MM.1S (cell line): ENCODE measurements around the gene RIC1.
"Not testable (repeated sequence)": the region's sequence is repeated elsewhere in the genome, so short reads cannot be mapped to it uniquely, and the experiment has no call there.

Source experiments
- DNase-seq: peaks from one replicate; pipeline ENCODE4 v3.0.0-alpha.2; 2015
- H2AFZ ChIP-seq: fragments of 300-600 bp; sonication (generic); 2 replicates; pipeline ENCODE4 v1.6.0; 2016; ENCODE audit warnings: antibody characterized with exemption, low read length
- H3F3A ChIP-seq: fragments of 300-600 bp; sonication (generic); 2 replicates; pipeline ENCODE4 v1.6.1; 2016; ENCODE audit warnings: mild to moderate bottlenecking, antibody characterized with exemption, low read length, moderate library complexity, mixed read lengths; ENCODE audit not compliant: insufficient read depth
- H3K27ac ChIP-seq: fragments of 300-600 bp; sonication (generic); 2 replicates; pipeline ENCODE4 v1.5.1; 2016; ENCODE audit warnings: mild to moderate bottlenecking, low read length
- H3K27me3 ChIP-seq: fragments of 300-600 bp; sonication (generic); replicated peaks from 2 replicates; pipeline ENCODE4 v1.6.0; 2016; ENCODE audit warnings: low read length; ENCODE audit not compliant: insufficient read depth
- H3K36me3 ChIP-seq: fragments of 300-600 bp; sonication (generic); replicated peaks from 2 replicates; pipeline ENCODE4 v1.6.1; 2016; ENCODE audit warnings: mild to moderate bottlenecking, low read length, mixed read lengths; ENCODE audit not compliant: insufficient read depth
- H3K4me1 ChIP-seq: fragments of 300-600 bp; sonication (generic); 2 replicates; pipeline ENCODE4 v1.6.1; 2016; ENCODE audit warnings: low read length, mixed read lengths
- H3K4me2 ChIP-seq: fragments of 300-600 bp; sonication (generic); 2 replicates; pipeline ENCODE4 v1.6.0; 2016; ENCODE audit warnings: low read depth, low read length
- H3K4me3 ChIP-seq: fragments of 300-600 bp; sonication (generic); 2 replicates; pipeline ENCODE4 v1.5.1; 2016; ENCODE audit warnings: low read length, mixed read lengths
- H3K79me2 ChIP-seq: fragments of 300-600 bp; sonication (generic); 2 replicates; pipeline ENCODE4 v1.6.1; 2016; ENCODE audit warnings: mixed run types, low read length, mixed read lengths
- H3K9ac ChIP-seq: fragments of 300-600 bp; sonication (generic); 2 replicates; pipeline ENCODE4 v1.6.1; 2016; ENCODE audit warnings: low read length, mixed read lengths
- H3K9me2 ChIP-seq: fragments of 300-600 bp; sonication (generic); replicated peaks from 2 replicates; pipeline ENCODE4 v1.6.1; 2016; ENCODE audit warnings: mild to moderate bottlenecking, low read length, mixed read lengths; ENCODE audit not compliant: insufficient read depth
- H3K9me3 ChIP-seq: fragments of 300-600 bp; sonication (generic); replicated peaks from 2 replicates; pipeline ENCODE4 v1.6.1; 2016; ENCODE audit warnings: mild to moderate bottlenecking, low read length, mixed read lengths; ENCODE audit not compliant: insufficient read depth
- H4K20me1 ChIP-seq: fragments of 300-600 bp; sonication (generic); 2 replicates; pipeline ENCODE4 v1.6.1; 2016; ENCODE audit warnings: mild to moderate bottlenecking, low read length, moderate library complexity, mixed read lengths; ENCODE audit not compliant: insufficient read depth
- CTCF ChIP-seq: fragments of 300-600 bp; sonication (generic); IDR thresholded peaks from 2 replicates; pipeline ENCODE4 v1.5.1; 2016; ENCODE audit warnings: antibody characterized with exemption, low read length, mixed read lengths
- EZH2 ChIP-seq: fragments of 300-600 bp; sonication (generic); optimal IDR thresholded peaks from 2 replicates; pipeline ENCODE3; 2017; ENCODE audit warnings: low read depth, mild to moderate bottlenecking, antibody characterized with exemption, low read length, mixed read lengths
- EZH2phosphoT487 ChIP-seq: fragments of 300-600 bp; sonication (generic); IDR thresholded peaks from 2 replicates; pipeline ENCODE4 v1.6.1; 2018; ENCODE audit warnings: antibody characterized with exemption, low read length

Gene RIC1

GRCh38 chr9:5778805-5779204, 149.9 kb downstream of the RIC1 start:
- H3K36me3 ChIP-seq: peaks cover 22% of the 10 kb centered on the region
- no peak overlapping the region for H3K27ac ChIP-seq
- no peak overlapping the region for H3K9ac ChIP-seq
- H3K4me1 ChIP-seq: peaks cover 33% of the 10 kb centered on the region
- peaks cover 22% of the 10 kb centered on the region for H3K79me2 ChIP-seq
- H3K27me3 ChIP-seq: no peaks in the 10 kb centered on the region
- H4K20me1 ChIP-seq: no peaks in the 10 kb centered on the region
- DNase-seq: no peak
- H3K9me3 ChIP-seq: no peaks in the 10 kb centered on the region
- no peaks in the 10 kb centered on the region for H3K9me2 ChIP-seq
- H2AFZ ChIP-seq: no peak overlapping the region
- H3K4me2 ChIP-seq: no peak overlapping the region
- peaks cover 29% of the 10 kb centered on the region for H3F3A ChIP-seq
- H3K4me3 ChIP-seq: no peak overlapping the region
- TF ChIP-seq CTCF (no peak), EZH2 (no peak), EZH2phosphoT487 (no peak)

GRCh38 chr9:5779705-5780218, 150.9 kb downstream of the RIC1 start:
- DNase-seq, H2AFZ ChIP-seq, H3K9me2 ChIP-seq, H3K27me3 ChIP-seq, H3K4me3 ChIP-seq, H4K20me1 ChIP-seq, H3K9ac ChIP-seq, H3K4me2 ChIP-seq, H3K27ac ChIP-seq, H3K9me3 ChIP-seq: not testable (repeated sequence)
- peaks cover 22% of the 10 kb centered on the region for H3K79me2 ChIP-seq
- peaks cover 21% of the 10 kb centered on the region for H3F3A ChIP-seq
- H3K36me3 ChIP-seq: peaks cover 22% of the 10 kb centered on the region
- H3K4me1 ChIP-seq: peaks cover 23% of the 10 kb centered on the region

GRCh38 chr9:5783420-5783819, 154.5 kb downstream of the RIC1 start:
- not testable (repeated sequence) for H3K4me1 ChIP-seq, H3K27me3 ChIP-seq, H3F3A ChIP-seq, H2AFZ ChIP-seq, H3K4me3 ChIP-seq, H4K20me1 ChIP-seq, H3K27ac ChIP-seq, H3K9me2 ChIP-seq, H3K9me3 ChIP-seq, H3K4me2 ChIP-seq, H3K9ac ChIP-seq, DNase-seq
- H3K79me2 ChIP-seq: peaks cover 13% of the 10 kb centered on the region
- peaks cover 10% of the 10 kb centered on the region for H3K36me3 ChIP-seq

GRCh38 chr9:5783982-5784381, 155.1 kb downstream of the RIC1 start:
- no peaks in the 10 kb centered on the region for H3K27me3 ChIP-seq
- H3K4me2 ChIP-seq: no peak overlapping the region
- no peaks in the 10 kb centered on the region for H3K9me3 ChIP-seq
- no peak overlapping the region for H3K9ac ChIP-seq
- H2AFZ ChIP-seq: no peak overlapping the region
- peaks cover 9% of the 10 kb centered on the region for H3K79me2 ChIP-seq
- TF ChIP-seq CTCF (no peak), EZH2phosphoT487 (no peak), EZH2 (no peak)
- no peaks in the 10 kb centered on the region for H4K20me1 ChIP-seq
- H3F3A ChIP-seq: no peaks in the 10 kb centered on the region
- no peaks in the 10 kb centered on the region for H3K9me2 ChIP-seq
- no peak for DNase-seq
- peaks cover 5% of the 10 kb centered on the region; the same call in 1 of the 2 replicates for H3K36me3 ChIP-seq
- no peak overlapping the region for H3K27ac ChIP-seq
- H3K4me3 ChIP-seq: no peak overlapping the region
- no peaks in the 10 kb centered on the region for H3K4me1 ChIP-seq
